ENCODE results near the gene GDPGP1.

DNA sequence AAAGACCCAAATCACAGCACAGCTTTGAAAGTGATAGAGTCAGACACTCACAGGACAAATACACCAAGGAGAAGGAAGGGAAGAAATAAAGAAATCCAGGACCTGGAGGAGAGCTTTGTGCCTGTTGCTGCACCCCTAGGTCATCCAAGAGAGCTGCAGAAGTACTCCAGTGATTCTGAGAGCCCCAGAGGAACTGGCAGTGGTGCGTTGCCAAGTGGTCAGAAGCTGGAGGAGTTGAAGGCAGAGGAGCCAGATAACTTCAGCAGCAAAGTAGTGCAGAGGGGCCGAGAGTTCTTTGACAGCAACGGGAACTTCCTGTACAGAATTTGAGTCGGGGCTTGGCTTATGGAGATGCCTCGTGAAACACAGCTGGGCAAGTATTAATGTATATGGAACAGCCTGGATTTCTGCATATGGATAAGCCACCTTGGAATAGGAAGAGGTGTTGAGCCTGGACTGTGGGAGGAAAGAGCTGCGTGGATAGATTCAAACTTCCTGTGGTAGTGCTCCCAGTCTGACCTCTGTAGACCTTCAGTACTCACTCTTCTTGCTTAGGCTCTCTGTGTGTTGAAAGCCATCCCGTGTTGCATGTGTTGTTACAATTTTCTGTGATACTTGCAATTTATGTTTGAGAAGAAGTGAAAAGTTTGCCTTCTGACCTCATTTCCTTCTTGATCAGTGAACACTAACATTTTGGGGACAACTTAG is 37.6 kb downstream of the GDPGP1 start:
- TF ChIP-seq POLR2AphosphoS5 (IDR thresholded peaks at IDR 0.05; ENCODE audit: low read depth, low read length): no peak
- no peak for TF ChIP-seq POLR2A (IDR thresholded peaks at IDR 0.05; ENCODE audit: low read depth, low read length)
- no peak for TF ChIP-seq TAF1 (IDR thresholded peaks at IDR 0.05; ENCODE audit: low read depth, low read length)
- TF ChIP-seq POU2F2 (IDR thresholded peaks at IDR 0.05; ENCODE audit: low read depth, low read length): no peak
- TF ChIP-seq SPI1 (IDR thresholded peaks at IDR 0.05; ENCODE audit: low read depth, low read length): no peak
- TF ChIP-seq PAX5 (IDR thresholded peaks at IDR 0.05; ENCODE audit: insufficient read depth, low read length, severe bottlenecking): no peak
